HL-60 (cell line): Measurements from ENCODE around the gene NXPH4.

Source experiments
- GABPA ChIP-seq: IDR thresholded peaks from 2 replicates; pipeline ENCODE4 v1.6.1; 2012; ENCODE audit warnings: low read depth
- POLR2AphosphoS5 ChIP-seq: IDR thresholded peaks from 2 replicates; pipeline ENCODE4 v1.6.1; 2012; ENCODE audit warnings: low read depth
- REST ChIP-seq: IDR thresholded peaks from 2 replicates; pipeline ENCODE4 v1.6.1; 2012; ENCODE audit warnings: low read depth; ENCODE audit not compliant: insufficient replicate concordance
- TF ChIP-seq, protein P1 (sequence below): IDR thresholded peaks from one replicate; pipeline ENCODE4 v1.5.1; 2011; ENCODE audit warnings: low read length, control low read depth, inconsistent platforms; ENCODE audit not compliant: insufficient read depth

DNA sequence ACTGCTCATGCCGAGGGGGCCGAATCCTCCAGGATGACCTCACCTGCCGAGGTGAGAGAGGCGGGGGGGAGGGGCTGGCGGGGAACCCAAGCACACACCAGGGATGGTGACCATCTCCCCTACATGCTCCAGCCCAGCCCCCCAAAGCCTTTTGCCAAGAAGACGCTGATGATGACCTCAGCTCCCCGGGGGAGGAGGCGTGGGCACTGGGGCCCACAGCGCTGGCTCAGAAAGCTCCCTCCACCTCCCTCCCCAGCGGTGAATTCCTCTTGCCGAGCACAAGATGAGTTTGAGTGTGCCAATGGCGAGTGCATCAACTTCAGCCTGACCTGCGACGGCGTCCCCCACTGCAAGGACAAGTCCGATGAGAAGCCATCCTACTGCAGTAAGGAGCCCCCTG, 23.7 kb upstream of the NXPH4 start:
- TF ChIP-seq REST (no peak), POLR2AphosphoS5 (no peak), GABPA (no peak)
- TF ChIP-seq, protein P1, sequence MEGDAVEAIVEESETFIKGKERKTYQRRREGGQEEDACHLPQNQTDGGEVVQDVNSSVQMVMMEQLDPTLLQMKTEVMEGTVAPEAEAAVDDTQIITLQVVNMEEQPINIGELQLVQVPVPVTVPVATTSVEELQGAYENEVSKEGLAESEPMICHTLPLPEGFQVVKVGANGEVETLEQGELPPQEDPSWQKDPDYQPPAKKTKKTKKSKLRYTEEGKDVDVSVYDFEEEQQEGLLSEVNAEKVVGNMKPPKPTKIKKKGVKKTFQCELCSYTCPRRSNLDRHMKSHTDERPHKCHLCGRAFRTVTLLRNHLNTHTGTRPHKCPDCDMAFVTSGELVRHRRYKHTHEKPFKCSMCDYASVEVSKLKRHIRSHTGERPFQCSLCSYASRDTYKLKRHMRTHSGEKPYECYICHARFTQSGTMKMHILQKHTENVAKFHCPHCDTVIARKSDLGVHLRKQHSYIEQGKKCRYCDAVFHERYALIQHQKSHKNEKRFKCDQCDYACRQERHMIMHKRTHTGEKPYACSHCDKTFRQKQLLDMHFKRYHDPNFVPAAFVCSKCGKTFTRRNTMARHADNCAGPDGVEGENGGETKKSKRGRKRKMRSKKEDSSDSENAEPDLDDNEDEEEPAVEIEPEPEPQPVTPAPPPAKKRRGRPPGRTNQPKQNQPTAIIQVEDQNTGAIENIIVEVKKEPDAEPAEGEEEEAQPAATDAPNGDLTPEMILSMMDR: no peak
